Lower leg skin (tissue), 3 donors: ENCODE results near the gene SH3D21.

Source experiments
- CTCF ChIP-seq, 3 donors: fragments of 450-650 bp; IDR thresholded peaks; one replicate each; pipeline ENCODE4 v1.5.1; 2016; ENCODE audit warnings: antibody characterized with exemption in 3 of 3, mild to moderate bottlenecking in 3 of 3, moderate library complexity in 2 of 3
- POLR2A ChIP-seq, 2 donors: fragments of 450-650 bp; IDR thresholded peaks; one replicate each; pipeline ENCODE4 v1.6.1; 2016 to 2017; ENCODE audit warnings: antibody characterized with exemption in 2 of 2, mild to moderate bottlenecking in 1 of 2, moderate library complexity in 1 of 2

GRCh38 chr1:36284517-36284916 lies 21.7 kb upstream of the SH3D21 start:
- TF ChIP-seq CTCF (IDR thresholded peaks at IDR 0.05) (no peak), POLR2A (IDR thresholded peaks at IDR 0.05) (no peak)
